ENCODE data around the gene ZBTB20.

Gene ZBTB20

DNA sequence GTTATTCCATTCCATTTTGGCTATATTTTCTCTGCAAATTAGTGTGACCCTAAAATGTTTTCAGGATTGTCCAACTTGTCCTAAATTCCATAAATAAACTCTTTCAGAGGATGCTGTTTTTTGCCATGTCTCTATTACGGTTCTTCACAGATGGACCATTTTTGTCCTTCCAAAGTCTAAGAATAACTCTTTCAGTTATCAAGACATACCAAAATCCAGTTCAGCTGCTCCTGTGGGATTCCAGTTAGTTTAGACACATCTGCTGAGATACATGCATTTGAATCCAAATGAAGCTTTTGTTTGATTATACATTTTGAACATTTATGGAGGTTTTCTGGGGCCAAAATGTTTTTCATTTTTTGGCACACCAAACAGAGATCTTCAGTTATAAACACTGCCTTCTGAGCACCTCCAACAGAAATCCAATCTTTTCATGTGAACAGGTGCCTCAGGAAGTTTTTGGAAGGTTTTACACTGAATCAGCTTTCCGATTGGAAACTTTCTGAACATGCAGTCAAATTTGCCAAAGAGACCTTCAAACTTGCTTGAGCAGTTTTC, 772.6 kb downstream of the ZBTB20 start:
- no peak for DNase-seq (ENCODE audit: low spot score)

DNA sequence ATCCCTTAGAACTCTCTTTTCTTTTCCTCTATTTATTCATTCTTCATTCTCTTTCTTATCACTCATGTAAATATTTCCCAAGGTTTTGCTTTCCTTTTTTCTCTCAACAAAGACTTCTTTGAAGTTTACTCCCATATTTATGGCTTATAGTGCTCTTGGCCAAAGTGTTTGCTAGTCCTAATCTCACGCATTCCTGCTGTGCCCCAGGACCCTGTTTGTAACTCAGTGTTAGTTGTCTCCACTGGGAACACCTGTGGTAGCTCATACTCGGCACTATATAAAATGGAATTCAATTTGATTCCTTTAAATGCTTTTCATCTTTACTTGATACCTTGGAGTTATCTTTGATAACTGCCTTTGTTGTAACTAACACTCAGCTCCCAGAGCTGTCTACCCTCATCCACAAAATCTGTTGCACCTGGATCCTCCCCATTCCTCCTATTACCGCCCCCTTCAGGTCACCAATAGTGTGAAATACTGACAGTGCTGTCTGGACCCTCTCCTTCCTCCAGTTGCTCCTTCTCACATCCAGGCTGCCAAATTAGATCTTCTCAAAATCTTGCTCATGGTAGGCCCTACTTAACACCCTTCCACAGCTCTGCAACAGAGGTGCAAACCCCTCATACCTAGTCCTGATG, 776.4 kb downstream of the ZBTB20 start:
- DNase-seq (ENCODE audit: low spot score): no peak

DNA sequence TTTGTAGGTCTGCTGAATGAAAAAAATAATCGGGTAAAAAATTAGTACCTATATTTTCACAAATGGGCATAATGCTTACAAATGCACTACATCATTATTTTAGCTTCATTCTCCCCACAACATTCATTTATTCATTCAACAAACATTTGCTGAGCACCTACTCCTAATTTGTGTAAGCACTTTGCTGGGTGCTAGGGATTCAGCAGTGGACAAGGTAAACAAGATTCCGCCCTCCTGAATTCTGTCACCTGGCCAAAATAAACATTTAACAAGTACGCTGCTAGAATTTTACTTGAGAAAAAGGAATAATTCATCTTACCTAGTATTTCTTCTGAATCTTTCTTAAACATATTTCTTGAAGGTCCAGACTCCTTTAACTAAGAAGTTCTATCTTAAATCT, 781.2 kb downstream of the ZBTB20 start:
- no peak for DNase-seq (ENCODE audit: low spot score)

DNA sequence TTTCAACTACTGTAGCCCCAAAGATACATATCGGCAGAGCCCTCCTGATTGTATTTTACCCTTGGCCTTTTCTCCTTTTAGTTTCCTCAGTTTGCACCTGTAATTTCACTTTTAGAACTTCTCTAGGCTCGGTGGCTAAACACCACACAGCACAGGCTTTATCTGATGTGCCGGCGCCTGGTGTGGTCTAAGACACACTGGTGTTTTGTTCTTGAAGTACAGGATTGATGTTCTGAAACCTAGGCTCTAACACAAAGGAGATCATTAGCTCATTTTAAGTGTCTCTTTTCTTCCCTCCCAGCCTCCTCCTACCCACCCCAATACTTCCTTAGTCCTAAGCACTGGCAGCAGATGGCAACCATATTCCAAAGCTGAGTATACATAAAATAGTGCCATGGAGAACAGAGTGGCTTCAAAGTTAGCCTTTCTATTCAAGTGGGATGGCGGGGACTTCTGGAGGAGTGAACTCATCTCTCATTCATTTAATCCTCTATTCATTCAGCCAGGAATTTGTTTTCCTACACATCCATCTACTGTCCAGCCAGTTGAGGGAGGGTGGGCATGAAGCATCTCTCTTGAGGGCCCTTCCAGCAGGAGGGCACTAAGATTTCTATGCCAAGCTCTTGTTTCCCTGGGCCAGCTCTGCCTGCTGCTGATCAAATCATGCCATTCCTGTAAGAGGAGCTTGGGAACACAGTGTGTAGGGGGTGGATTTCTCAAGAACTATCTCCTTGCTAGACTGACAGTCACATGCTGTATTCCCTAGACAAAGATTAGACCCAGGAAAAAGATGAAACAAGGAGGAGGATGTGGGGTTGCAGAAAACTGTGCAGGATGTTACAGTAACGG, 782.1 kb downstream of the ZBTB20 start:
- DNase-seq (ENCODE audit: low spot score): peak; percentile 23

DNA sequence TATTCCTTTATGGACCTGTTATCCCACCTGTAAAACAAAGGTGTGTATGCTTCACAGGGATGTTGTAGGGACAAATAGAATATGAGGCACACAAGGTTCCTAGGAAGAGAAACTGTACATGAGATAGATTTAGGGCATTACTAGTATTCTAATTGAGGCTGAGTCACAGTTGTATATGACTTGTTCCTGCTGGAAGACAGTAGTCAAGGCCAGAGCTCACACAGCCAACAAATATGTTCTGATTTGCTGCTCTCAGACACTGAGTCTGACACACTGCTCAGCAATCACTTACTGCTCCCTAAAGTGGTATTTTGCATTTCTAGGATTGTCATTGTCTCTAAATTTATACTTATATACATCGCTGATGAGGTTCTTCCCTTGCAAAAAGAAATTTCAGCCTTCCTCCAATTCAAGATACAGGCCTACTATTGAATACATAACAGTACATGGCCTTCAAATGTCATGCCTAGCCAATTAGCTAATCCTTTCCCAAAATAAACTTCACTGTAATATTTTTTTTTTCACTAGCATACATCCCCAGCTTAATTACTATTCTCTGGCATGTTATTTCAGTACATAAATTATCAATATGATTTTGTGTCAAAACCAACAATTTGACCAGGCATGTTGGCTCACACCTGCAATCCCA, 783.4 kb downstream of the ZBTB20 start:
- no peak for DNase-seq (ENCODE audit: low spot score)

DNA sequence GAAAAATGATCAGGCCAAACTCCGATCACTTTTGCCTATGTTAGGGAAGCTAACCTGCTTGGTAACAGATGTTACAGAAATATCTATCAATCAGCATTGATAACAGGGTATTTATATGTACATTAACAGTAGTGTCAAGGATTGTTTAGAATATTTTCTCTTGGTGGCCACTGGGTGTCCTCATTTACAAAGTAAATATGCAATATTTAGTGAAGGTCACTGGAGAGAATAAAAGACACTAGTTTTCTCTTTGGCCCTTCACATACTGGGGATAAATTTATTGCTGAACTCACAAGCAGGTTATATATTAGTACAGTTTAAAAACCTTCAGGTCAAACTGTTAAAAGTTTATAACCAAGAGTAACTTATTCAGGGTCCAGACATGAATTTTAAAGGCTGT, 784.3 kb downstream of the ZBTB20 start:
- DNase-seq (ENCODE audit: low spot score): peak; percentile 72

DNA sequence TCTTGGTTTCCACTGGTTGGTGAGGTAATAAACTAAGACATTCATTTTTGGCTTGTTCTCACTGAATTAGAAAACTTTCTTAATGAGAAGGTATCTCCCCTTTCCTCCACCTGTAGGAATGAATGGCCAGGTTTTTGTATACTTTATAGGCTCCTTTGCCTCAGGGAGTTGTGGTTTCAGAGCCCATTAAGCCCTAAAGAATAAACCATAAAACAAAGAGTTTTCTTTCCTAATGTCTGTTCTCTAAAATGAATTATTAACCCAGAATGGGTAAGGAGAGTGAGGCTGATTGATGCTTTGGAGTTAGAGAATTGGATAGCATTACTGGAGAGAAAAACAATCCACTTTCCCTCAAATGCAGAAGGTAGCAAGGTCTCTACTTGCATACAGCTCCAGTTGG, 785.7 kb downstream of the ZBTB20 start:
- no peak for DNase-seq (ENCODE audit: low spot score)

DNA sequence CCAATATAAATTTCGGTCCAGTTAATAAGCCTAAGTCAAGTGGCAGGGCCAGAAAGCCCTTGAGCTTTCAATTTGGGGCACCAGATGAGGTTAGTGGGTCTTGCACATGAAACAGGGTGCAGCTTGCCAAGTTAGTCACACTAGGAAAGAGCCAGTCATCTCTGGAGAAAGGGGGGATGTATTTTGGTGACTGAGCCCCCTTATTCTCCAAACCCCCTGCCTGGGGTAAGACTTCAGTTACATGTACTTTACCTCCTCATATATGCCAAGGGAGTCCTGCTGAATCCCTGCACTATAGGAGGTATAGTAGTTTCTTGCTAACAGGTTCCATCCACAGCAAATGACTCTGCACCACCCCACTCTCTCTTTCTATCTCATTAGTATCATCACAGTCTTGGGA, 790.6 kb downstream of the ZBTB20 start:
- no peak for DNase-seq (ENCODE audit: low spot score)

DNA sequence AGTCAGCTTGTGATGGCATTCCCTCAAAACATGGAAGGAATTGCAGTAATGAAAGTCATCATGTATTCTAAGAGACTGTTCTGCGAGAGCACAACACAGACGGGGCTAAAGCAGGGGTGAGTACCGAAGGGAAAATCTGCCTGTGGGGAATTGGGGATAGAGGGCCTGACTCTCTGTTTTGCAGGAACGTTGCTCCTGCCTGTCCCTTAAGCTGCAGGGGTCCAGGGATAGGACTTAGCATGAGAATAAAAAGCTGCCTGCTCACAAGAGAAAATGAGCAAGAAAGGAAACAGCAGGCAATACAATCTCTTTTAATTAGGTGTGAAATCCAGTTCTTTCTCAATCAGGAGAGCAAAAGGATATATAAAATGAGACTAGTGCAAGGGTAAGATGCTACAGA, 791.0 kb downstream of the ZBTB20 start:
- DNase-seq (ENCODE audit: low spot score): no peak

DNA sequence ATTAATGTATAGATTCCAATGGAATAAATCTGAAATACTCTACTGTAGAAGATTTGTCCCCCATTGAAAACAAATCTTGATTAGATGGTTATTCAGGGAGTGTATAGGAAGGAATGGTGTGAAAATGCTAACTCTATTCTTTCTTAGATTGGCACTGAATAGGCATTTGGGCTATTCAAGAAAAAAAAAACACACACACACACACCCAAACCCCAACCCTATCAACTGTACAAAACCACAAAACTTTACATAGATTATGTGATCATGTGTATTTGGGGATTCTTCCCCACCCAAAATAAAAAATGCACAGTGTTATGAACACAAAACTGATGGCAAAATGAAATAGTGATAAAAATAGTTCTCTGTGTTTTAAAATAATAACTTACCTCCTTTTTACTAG, 791.4 kb downstream of the ZBTB20 start:
- DNase-seq (ENCODE audit: low spot score): no peak

DNA sequence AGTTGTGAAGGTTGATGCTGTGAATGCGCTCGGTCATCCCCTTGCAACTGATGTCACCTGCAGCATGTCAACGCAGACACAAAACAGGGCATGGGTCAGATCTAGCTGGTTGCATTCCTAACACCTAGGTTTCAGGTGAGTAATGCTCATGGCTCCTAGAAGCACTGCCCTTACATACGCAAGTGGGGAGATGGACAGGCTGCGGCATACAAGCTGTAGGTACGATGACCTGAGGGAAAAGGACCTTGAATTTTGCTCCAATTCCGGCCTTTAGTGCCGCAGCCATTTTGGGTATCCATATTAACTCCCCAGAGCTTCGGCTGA, 795.3 kb downstream of the ZBTB20 start:
- no peak for DNase-seq (ENCODE audit: low spot score)

DNA sequence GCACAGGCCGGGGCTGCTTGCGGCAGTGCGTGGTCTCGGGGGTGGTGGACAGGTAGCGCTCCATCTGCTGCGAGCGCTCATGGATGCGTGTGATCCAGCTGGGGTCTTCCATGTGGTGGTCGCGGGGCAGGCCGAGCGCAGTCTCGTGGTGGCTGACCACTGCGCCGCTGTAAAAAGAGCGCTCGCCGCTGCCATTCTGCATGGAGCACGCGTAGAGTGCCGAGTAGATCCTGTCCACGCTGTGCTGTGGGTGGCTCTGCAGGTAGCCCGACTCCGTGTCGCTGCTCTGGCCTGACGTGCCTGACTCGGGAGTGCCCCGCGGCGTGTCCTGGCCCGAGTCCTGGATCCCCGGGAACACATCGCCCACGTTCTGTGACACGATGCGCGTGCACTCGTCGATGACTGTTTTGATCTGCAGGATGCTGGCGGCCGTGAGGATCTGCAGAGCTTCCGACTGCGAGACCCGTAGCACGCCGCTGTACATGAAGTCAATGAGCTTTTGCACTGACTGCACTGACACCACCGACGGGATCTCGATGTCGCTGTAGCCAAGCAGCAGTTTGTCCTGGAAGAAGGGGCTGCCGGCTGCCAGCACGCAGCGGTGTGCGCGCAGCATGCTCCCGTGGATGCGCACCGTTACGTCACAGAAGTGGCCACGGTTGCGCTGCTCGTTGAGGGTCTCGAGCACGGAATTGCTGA, 795.8 kb downstream of the ZBTB20 start:
- DNase-seq (ENCODE audit: low spot score): no peak

DNA sequence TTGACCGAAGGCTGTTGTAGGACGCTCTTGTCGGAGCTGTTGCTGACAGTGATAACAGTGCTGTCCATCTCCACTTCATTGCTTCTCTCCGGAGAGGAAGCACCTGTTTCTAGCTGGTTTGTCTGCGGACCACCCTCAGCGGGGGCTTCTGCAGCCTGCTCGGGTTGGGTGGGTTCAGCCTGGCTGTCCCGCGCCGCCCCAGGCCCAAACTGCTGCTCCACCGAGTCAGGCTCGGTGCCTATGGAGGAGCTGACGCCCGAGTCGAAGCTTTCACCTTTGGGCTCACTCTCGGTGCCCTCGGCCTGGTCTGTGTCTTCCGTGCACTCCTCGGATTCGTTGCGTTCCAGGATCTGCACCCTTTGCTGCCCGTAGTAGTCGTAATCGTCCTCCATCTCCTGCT, 796.4 kb downstream of the ZBTB20 start:
- DNase-seq (ENCODE audit: low spot score): no peak

DNA sequence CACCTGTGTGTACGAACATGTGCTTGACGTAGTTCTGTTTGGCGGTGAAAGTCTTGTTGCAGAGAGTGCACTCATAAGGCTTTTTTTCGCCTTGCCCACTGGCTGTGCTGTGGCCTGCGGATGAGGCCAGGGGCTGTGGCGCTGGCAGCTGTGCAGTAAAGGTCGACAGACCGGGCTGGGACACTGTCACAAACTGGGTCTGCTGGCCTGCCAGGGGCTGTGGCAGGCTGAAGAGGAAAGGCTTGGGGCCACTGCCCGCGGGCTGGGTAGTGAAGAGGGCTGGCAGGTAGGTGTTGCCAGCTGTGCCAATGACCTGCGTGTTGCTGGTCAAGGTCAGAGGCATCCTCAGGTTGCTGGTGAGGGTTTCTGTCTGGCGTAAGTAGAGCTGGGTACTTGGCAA, 796.8 kb downstream of the ZBTB20 start:
- no peak for DNase-seq (ENCODE audit: low spot score)

DNA sequence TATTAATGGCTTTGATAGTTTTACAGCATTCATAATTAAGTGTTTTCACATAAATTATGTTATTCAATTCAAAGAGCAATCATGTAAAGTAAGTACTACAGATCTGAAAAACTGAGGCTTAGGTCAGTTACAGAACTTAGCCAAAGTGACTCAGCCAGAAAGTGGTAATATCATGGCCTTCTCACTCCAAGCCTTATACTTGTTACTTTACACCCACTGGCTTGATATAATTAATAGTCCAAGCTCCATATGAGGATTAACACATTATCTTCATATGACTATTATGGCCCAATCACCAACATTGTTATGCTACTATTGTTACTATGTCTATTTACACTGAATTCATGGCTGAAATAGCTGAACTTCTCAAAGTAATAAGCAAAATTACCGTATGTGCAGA, 802.6 kb downstream of the ZBTB20 start:
- DNase-seq (ENCODE audit: low spot score): no peak

DNA sequence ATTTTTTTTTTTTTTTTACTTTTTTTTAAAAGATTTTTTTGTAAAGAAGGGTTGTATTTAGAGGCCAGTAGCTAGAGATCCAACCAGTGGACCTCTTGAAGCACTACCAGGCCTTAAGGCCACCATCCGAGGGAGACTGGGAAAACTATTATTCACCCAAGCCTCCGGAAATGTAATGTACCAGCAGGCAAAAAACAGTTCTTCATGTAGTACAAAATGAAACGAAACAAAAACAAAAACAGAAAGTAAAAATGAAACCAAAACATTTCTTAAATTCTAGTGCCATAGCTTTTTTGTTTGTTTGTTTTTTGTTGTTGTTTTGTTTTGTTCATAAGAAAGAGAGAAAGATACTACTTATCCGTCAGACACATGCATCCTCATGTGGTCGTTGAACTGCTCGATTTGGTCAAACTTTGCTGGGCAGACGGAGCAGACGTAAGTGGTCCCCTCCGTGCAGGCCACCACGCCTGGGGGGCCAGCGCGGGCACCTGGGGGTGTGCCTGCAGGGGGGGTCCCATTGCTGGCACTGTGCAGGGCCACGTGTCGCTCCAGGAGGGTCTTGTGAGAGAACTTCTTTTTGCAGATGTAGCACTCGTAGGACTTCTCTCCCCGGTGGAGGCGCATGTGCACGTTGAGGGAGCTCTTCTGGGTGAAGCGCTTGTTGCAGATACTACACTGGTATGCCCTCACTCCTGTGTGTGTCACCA, 808.3 kb downstream of the ZBTB20 start:
- no peak for DNase-seq (ENCODE audit: low spot score)

DNA sequence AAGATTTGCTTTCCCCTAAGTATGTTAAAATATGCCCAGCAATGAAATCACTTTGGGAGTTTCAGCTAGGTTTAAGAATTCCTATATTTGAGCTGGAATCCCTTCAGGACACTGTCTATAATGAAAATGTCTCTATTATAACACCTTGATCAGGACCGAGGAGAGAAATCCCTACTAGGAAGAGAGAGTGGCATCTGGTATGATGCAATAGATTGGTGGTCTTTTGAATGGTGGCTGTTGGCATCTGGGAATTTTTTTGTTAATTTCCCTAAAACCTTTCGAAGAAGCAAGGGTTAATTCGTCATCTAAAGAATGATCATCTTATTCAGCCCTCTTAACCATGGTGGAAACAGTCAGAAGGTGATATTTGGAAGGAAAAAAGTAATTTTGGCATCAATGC, 810.2 kb downstream of the ZBTB20 start:
- DNase-seq (ENCODE audit: low spot score): no peak

DNA sequence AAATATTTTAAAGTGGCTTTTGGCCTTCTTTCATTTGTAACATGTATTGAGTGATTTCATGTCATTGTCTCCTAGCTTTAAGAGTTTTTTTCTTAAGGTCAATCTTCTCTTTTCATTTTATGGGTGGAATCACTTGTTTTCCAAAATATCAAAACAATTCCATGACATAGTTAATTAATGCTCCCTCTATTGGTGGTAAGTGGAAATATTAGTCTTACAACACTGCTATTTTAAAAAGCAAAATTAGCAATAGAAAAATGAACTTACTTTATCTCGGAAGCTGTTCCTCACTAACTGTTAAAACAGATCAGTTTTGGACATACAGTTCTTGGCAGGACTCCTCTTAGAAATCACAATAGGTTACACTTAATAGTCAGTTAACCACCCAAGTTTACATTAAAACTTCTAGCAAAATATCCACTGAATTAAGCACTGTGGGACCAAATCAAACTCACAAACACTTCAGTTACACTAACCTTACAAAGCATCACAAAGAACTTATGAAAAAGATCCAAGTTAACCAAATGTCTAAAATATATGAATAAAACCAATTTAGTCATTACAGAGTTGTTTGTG, 810.9 kb downstream of the ZBTB20 start:
- peak; percentile 21 for DNase-seq (ENCODE audit: low spot score)

DNA sequence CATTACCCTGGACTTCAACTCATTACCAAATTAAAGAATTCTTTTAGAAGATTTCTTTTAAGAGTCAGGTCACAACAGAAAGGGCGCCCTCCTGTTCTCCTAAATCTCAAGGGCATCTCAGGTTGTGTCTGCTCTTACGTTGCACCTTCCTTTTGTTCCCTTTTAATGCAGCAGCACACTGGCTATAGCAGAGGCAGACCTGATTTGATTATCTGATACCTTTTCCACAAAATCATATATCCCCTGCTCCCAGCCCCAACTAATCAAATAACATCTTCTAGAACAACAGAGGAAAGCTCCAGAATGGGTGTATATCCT, 813.2 kb downstream of the ZBTB20 start:
- DNase-seq (ENCODE audit: low spot score): no peak

DNA sequence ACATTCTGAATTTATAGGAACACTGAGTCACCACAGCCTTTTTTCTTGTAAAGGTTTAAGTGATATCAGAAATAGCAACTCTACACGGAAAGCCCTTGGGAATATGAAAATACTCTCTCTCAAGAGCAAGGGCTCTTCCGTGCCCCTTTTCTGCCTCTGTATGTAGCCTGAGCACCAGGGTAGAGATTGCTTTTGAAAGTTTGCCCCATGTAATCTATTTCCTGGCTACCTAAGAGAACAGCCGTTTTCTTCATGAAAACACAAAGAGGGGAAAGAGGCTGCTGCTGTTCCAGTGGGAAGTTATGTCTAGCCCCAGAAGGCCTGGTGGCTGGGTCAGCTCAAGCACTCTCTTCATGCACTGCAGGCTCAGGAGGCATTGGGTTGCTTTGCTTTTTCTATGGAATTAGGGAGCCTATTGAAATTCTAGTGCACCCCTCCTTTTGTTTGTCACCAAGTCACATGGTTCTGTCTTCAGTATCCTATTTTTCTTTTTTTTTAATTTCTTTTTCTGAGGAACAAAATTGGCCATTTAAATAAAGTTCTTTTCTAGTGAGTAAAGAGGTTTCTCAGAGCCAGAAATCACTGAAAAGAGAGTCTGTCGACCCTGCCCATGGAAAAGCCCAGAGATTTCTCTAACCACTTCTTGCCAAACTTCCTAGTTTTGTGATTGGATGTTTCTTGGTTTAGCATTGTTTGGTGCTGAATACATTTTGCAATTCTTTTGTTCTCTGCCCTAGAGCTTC, 813.7 kb downstream of the ZBTB20 start:
- DNase-seq (ENCODE audit: low spot score): no peak
